Stimulated activated CD4-positive, alpha-beta T cell treated with anti-CD3 and anti-CD28 coated beads, Interleukin-12 subunit alpha, Interleukin-12 subunit beta, amount 100 ng/mL, for 48 hours (primary cell): ENCODE results near the gene RFPL3.

Experiments
- DNase-seq, 3 donors: peaks; one replicate each; pipeline ENCODE4 v3.0.0-alpha.2; 2020; ENCODE audit warnings: low read depth in 2 of 3, low spot score in 1 of 3

Gene RFPL3

DNA sequence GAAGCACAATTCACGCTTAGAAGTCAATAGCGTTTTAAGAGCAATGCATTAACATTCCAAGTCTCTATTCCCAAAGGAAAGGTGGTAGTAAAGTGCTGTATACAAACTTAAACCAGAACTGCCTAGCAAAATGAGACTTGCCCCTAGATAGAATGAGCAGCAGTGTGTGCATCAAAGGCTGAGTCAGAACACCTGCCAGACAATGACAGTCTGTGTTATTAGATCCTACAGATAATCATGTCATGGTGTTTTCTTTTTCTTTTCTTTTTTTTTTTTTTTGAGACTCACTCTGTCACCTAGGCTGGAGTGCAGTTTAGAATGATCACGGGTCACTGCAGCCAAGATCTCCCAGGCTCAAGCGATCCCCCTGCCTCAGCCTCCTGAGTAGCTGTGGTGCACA, 52.8 kb downstream of the RFPL3 start:
- DNase-seq: no peak
